ENCODE measurements around the gene RPP14.
"Not testable (repeated sequence)": the region's sequence is repeated elsewhere in the genome, so short reads cannot be mapped to it uniquely, and the experiment has no call there.

Gene RPP14

DNA sequence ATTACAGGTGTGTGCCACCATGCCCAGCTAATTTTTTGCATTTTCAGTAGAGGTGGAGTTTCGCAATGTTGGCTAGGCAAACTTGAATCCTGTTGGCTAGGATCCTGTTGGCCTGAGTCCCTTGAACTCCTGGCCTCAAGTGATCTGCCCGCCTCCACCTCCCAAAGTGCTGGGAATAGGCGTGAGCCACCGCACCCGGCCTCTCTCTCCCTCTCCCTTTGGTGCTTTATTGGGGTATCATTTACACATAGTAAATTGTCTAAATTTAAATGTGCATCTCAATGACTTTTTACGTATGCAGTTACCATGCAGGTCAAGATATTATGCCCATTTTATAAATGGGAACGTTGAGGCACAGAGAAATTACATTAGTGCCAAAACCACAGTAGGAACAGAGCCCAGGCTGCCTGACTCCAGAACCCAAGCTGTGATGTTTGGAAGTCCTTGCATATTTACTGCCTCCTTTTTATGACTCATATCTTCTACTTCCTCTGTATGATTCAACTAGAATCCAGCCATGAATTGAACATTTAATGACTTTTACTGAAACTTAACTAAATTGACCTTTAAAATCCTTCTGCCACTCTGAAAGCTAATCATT, 34.0 kb upstream of the RPP14 start:
- H3K36me3 ChIP-seq (ENCODE audit: insufficient read depth, low read length): no peaks in the 10 kb centered on the region
- no peaks in the 10 kb centered on the region for H3K9me3 ChIP-seq (ENCODE audit: insufficient read depth, low read depth, low read length)
- no peaks in the 10 kb centered on the region for H3K4me1 ChIP-seq (ENCODE audit: insufficient read depth, low read length)
- no peak overlapping the region for H3K9ac ChIP-seq (ENCODE audit: low read depth, low read length)
- H3K4me3 ChIP-seq (ENCODE audit: low read length): no peak overlapping the region
- H3K27ac ChIP-seq (ENCODE audit: low read depth, low read length): no peak overlapping the region
- no peaks in the 10 kb centered on the region for H3K27me3 ChIP-seq (ENCODE audit: insufficient read depth, low read length)
- WGBS: 93% methylated on average over 4 of the region's 7 CpGs

DNA sequence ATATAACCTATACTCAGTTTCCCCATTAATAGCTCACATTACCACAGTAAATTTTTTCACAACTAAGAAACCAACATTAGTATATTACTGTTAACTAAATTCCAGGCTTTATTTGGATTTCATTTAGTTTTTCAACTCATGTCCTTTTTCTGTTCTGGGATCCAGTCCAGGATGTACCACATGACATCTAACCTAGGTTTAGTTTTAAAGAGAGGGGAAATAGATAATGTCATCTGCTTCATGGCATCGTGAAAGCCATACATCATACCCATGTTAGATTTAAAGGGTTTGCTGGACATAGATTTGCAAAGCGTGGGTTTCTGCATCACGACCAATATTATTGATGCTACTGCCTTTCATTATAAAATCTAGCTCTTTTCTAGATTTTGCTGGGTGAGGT, 33.2 kb upstream of the RPP14 start:
- Histone ChIP-seq H3K9me3 (ENCODE audit: insufficient read depth, low read depth, low read length) (no peaks in the 10 kb centered on the region), H3K36me3 (ENCODE audit: insufficient read depth, low read length) (no peaks in the 10 kb centered on the region), H3K27ac (ENCODE audit: low read depth, low read length) (no peak overlapping the region), H3K4me3 (ENCODE audit: low read length) (no peak overlapping the region), H3K9ac (ENCODE audit: low read depth, low read length) (no peak overlapping the region), H3K27me3 (ENCODE audit: insufficient read depth, low read length) (no peaks in the 10 kb centered on the region), H3K4me1 (ENCODE audit: insufficient read depth, low read length) (no peaks in the 10 kb centered on the region)
- 97% methylated on average over 3 of the region's 3 CpGs for WGBS

DNA sequence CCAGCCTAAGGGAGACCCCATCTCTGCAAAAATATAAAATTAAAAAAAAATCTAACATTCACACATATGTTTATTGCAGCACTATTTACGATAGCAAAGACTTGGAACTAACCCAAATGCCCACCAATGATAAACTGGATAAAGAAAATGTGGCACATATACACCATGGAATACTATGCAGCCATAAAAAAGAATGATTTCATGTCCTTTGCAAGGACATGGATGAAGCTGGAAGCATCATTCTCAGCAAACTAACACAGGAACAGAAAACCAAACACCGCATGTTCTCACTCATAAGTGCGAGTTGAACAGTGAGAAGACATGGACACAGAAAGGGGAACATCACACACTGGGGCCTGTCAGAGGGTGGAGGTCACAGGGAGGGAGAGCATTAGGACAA, 32.7 kb upstream of the RPP14 start:
- H3K36me3 ChIP-seq (ENCODE audit: insufficient read depth, low read length); H3K27ac ChIP-seq (ENCODE audit: low read depth, low read length); H3K4me3 ChIP-seq (ENCODE audit: low read length); H3K4me1 ChIP-seq (ENCODE audit: insufficient read depth, low read length); H3K27me3 ChIP-seq (ENCODE audit: insufficient read depth, low read length); H3K9ac ChIP-seq (ENCODE audit: low read depth, low read length); H3K9me3 ChIP-seq (ENCODE audit: insufficient read depth, low read depth, low read length): not testable (repeated sequence)
- WGBS: 94% methylated on average over 3 of the region's 3 CpGs

DNA sequence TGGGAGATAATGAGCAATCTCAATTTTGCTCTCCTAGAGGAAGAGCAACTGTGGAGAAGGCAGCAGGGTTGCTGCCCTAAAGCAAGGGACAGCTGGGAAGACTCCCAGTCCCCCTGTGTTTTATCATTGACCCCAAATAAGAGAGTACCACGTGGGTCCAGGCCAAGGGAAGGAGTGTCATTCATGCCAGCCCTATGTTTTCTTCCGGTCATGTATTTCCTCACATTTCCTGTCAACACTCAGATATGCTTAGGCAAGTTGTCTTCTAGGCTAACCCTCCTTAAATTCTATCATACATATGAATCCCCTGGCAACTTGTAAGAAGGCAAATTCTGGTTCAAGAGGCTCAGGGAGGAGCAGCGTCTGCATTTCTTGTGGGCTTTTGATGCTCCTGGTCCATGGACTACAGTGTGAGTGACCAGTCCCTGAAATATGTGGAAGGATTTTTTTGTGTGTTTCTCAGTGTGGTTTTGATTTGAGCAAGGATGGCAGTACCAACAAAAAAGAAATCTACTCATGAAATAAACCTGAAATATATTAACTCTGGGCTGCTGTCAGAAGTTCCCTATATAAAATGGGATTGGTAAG, 31.9 kb upstream of the RPP14 start:
- no peak overlapping the region for H3K9ac ChIP-seq (ENCODE audit: low read depth, low read length)
- H3K36me3 ChIP-seq (ENCODE audit: insufficient read depth, low read length): no peaks in the 10 kb centered on the region
- no peaks in the 10 kb centered on the region for H3K4me1 ChIP-seq (ENCODE audit: insufficient read depth, low read length)
- H3K27ac ChIP-seq (ENCODE audit: low read depth, low read length): no peak overlapping the region
- no peak overlapping the region for H3K4me3 ChIP-seq (ENCODE audit: low read length)
- 87% methylated on average over 3 of the region's 3 CpGs for WGBS
- H3K27me3 ChIP-seq (ENCODE audit: insufficient read depth, low read length): no peaks in the 10 kb centered on the region
- no peaks in the 10 kb centered on the region for H3K9me3 ChIP-seq (ENCODE audit: insufficient read depth, low read depth, low read length)

DNA sequence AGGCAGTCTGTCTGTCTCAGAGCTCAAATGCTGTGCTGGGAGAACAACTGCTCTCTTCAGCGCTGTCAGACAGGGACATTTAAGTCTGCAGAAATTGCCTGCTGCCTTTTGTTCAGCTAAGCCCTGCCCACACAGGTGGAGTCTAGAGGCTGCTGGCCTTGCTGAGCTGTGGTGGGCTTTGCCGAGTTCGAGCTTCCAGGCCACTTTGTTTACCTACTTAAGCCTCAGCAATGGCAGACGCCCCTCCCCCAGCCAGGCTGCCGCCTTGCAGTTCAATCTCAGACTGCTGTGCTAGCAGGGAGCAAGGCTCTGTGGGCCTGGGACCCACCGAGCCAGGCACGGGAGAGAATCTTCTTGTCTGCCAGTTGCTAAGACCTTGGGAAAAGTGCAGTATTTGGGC, 25.0 kb upstream of the RPP14 start:
- H3K9me3 ChIP-seq (ENCODE audit: insufficient read depth, low read depth, low read length): no peaks in the 10 kb centered on the region
- no peak overlapping the region for H3K9ac ChIP-seq (ENCODE audit: low read depth, low read length)
- H3K36me3 ChIP-seq (ENCODE audit: insufficient read depth, low read length): no peaks in the 10 kb centered on the region
- H3K27me3 ChIP-seq (ENCODE audit: insufficient read depth, low read length): no peaks in the 10 kb centered on the region
- H3K4me1 ChIP-seq (ENCODE audit: insufficient read depth, low read length): no peaks in the 10 kb centered on the region
- H3K27ac ChIP-seq (ENCODE audit: low read depth, low read length): no peak overlapping the region
- H3K4me3 ChIP-seq (ENCODE audit: low read length): no peak overlapping the region
- 64% methylated on average over 7 of the region's 7 CpGs for WGBS

DNA sequence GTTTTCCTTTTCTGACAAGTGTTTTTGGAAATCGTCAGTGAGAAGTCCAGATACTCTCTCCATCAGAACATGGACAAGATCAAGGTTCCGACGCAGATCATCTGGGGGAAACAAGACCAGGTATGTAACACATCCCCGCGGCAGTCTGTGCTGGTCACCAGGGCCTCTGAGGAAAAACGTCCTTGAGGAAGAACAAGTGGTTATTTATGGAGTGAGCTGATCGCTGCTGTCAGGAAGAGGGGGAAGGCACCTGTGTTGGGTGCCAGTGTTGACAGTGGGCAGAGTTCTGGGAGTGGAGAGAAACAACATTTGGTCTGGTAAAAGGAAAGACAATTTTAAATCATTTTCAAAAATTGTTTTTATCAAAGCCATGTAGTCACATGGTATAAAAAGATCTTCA, 20.7 kb upstream of the RPP14 start:
- Histone ChIP-seq H3K4me3 (ENCODE audit: low read length) (no peak overlapping the region), H3K9ac (ENCODE audit: low read depth, low read length) (no peak overlapping the region), H3K36me3 (ENCODE audit: insufficient read depth, low read length) (no peaks in the 10 kb centered on the region), H3K27ac (ENCODE audit: low read depth, low read length) (no peak overlapping the region), H3K9me3 (ENCODE audit: insufficient read depth, low read depth, low read length) (no peaks in the 10 kb centered on the region), H3K27me3 (ENCODE audit: insufficient read depth, low read length) (no peaks in the 10 kb centered on the region), H3K4me1 (ENCODE audit: insufficient read depth, low read length) (no peaks in the 10 kb centered on the region)
- whole genome bisulfite sequencing: 96% methylated on average over 7 of the region's 7 CpGs

DNA sequence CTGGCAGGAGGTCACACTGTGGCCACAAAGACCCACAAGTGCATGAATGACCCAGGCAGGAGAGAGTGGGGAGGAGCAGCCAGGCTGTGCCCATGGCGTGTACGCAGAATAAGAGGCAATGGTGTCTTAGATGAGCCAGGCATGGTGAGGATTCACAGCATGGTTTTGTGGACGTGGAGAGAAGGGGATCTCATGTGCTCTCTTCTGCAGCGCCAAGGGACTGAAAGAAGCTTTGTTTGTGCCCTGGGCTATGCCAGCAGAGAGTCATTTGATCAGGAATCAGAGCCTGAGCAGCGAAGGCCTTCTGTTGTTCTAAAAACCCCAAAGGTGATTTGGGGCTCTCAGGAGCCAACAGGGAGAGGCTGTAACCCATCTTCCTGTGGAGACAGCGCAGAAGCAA, 18.7 kb upstream of the RPP14 start:
- 94% methylated on average over 6 of the region's 6 CpGs for WGBS
- H3K27me3 ChIP-seq (ENCODE audit: insufficient read depth, low read length): no peaks in the 10 kb centered on the region
- H3K27ac ChIP-seq (ENCODE audit: low read depth, low read length): no peak overlapping the region
- no peaks in the 10 kb centered on the region for H3K4me1 ChIP-seq (ENCODE audit: insufficient read depth, low read length)
- H3K9ac ChIP-seq (ENCODE audit: low read depth, low read length): no peak overlapping the region
- no peaks in the 10 kb centered on the region for H3K9me3 ChIP-seq (ENCODE audit: insufficient read depth, low read depth, low read length)
- no peaks in the 10 kb centered on the region for H3K36me3 ChIP-seq (ENCODE audit: insufficient read depth, low read length)
- no peak overlapping the region for H3K4me3 ChIP-seq (ENCODE audit: low read length)

DNA sequence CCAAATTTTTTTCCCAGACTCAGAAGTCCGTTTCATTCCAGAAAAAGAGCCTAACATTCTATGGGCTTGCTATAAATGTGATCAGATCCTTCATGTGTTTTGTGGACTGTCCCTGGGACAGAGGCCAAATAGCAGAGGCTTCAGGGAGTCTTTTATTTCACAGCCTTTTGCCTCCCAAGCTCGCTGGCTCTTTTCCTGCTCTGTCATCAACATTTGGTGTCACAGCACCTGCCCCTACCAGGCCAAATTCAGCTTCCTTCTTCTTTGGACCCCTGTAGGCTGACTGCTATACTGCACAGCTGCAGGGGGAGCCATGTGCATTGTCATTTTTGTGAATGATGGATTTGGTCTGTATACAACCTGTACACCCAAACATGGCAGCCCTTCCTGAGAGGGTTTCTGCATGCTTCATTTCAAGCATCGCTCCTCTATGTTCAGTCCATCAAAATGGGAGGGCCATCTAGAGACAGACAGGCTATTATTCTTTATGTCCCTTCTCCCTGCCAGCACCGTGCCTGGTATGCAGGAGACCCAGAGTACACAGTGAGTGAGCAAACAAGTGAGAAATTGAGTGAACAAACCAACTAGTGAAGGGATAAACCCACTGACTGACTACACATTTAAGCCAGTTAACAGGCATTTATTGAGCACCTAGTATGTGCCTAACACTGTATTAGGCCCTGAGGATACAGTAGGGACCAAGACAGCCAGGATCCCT, 17.9 kb upstream of the RPP14 start:
- Histone ChIP-seq H3K27me3 (ENCODE audit: insufficient read depth, low read length) (no peaks in the 10 kb centered on the region), H3K9ac (ENCODE audit: low read depth, low read length) (no peak overlapping the region), H3K9me3 (ENCODE audit: insufficient read depth, low read depth, low read length) (no peaks in the 10 kb centered on the region), H3K27ac (ENCODE audit: low read depth, low read length) (no peak overlapping the region), H3K4me3 (ENCODE audit: low read length) (no peak overlapping the region), H3K4me1 (ENCODE audit: insufficient read depth, low read length) (no peaks in the 10 kb centered on the region), H3K36me3 (ENCODE audit: insufficient read depth, low read length) (no peaks in the 10 kb centered on the region)
- WGBS: 93% methylated on average over 4 of the region's 4 CpGs

DNA sequence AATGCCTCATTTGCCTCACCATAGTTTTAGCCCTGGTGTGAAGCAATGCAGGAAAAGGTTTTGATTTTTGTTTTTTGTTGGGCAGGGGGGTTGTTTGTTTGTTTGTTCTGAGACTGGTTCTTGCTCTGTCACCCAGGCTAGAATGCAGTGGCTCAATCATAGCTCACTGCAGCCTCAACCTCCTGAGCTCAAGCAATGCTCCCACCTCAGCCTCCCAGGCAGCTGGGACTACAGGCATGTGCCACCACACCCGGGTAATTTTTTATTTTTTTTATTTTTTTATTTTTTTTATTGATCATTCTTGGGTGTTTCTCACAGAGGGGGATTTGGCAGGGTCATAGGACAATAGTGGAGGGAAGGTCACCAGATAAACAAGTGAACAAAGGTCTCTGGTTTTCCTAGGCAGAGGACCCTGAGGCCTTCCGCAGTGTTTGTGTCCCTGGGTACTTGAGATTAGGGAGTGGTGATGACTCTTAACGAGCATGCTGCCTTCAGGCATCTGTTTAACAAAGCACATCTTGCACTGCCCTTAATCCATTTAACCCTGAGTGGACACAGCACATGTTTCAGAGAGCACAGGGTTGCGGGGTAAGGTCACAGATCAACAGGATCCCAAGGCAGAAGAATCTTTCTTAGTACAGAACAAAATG, 17.0 kb upstream of the RPP14 start:
- not testable (repeated sequence) for H3K9me3 ChIP-seq (ENCODE audit: insufficient read depth, low read depth, low read length); H3K9ac ChIP-seq (ENCODE audit: low read depth, low read length); H3K4me1 ChIP-seq (ENCODE audit: insufficient read depth, low read length); H3K36me3 ChIP-seq (ENCODE audit: insufficient read depth, low read length); H3K27me3 ChIP-seq (ENCODE audit: insufficient read depth, low read length); H3K4me3 ChIP-seq (ENCODE audit: low read length); H3K27ac ChIP-seq (ENCODE audit: low read depth, low read length)
- WGBS: 100% methylated on average over 1 of the region's 4 CpGs

DNA sequence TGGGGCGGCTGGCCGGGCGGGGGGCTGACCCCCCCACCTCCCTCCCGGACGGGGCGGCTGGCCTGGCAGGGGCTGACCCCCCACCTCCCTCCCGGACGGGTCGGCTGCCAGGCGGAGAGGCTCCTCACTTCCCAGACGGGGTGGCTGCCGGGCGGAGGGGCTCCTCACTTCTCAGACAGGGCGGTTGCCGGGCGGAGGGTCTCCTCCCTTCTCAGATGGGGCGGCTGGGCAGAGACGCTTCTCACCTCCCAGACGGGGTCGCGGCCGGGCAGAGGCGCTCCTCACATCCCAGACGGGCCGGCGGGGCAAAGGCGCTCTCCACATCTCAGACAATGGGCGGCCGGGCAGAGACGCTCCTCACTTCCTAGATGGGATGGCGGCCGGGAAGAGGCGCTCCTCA, 15.6 kb upstream of the RPP14 start:
- not testable (repeated sequence) for H3K4me3 ChIP-seq (ENCODE audit: low read length); H3K9me3 ChIP-seq (ENCODE audit: insufficient read depth, low read depth, low read length); H3K27me3 ChIP-seq (ENCODE audit: insufficient read depth, low read length); H3K27ac ChIP-seq (ENCODE audit: low read depth, low read length); H3K36me3 ChIP-seq (ENCODE audit: insufficient read depth, low read length); H3K9ac ChIP-seq (ENCODE audit: low read depth, low read length); H3K4me1 ChIP-seq (ENCODE audit: insufficient read depth, low read length)
- WGBS: 97% methylated on average over 17 of the region's 33 CpGs

DNA sequence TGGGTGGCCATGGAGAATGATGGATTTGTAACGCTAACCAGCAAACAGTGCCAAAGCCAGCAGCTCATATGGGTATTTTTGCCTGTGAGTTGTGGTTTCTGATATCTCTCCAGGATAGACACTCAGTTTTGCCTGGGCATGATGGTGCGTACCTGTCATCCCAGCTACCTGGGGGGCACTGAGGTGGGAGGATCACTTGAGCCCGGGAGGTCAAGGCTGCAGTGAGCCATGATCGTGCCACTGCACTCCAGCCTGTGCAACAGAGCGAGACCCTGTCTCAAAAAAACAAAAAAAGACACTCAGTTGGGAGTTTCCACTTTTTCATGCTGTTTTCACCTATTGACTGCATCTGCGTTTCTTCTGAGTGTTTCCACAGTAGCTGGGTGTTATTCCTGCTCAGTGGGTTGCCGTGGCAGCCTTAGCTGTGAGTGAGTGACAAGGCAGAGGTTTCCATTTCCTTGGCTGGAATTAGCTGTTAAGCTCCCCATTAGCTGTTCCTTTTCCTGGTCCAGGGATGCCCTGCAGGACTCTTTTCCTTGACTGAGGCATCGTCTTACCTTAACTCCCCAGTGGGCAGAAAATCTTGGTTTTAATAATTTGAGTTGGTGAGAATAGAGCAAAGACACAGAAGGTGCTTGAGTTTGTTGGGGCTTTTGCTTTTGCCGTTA, 14.2 kb upstream of the RPP14 start:
- H3K4me3 ChIP-seq (ENCODE audit: low read length): no peak overlapping the region
- 81% methylated on average over 9 of the region's 9 CpGs for WGBS
- no peaks in the 10 kb centered on the region for H3K36me3 ChIP-seq (ENCODE audit: insufficient read depth, low read length)
- no peak overlapping the region for H3K27ac ChIP-seq (ENCODE audit: low read depth, low read length)
- no peak overlapping the region for H3K9ac ChIP-seq (ENCODE audit: low read depth, low read length)
- no peaks in the 10 kb centered on the region for H3K9me3 ChIP-seq (ENCODE audit: insufficient read depth, low read depth, low read length)
- H3K27me3 ChIP-seq (ENCODE audit: insufficient read depth, low read length): no peaks in the 10 kb centered on the region
- no peaks in the 10 kb centered on the region for H3K4me1 ChIP-seq (ENCODE audit: insufficient read depth, low read length)

Measured in HUES64 (cell line).